Measurements from ENCODE around the gene FILIP1L.

FILIP1L gene

GRCh38 chr3:99850608-99851007, 263.7 kb downstream of the FILIP1L start:
- Histone ChIP-seq H3K9ac (no peak overlapping the region), H3K4me1 (peaks cover 6% of the 10 kb centered on the region), H3K79me2 (peaks cover 14% of the 10 kb centered on the region), H3K27ac (no peak overlapping the region), H2AFZ (no peak overlapping the region), H3K4me3 (ENCODE audit: low read depth, low read length) (no peak overlapping the region), H3K27me3 (ENCODE audit: control insufficient read depth, insufficient read depth, low read length) (no peaks in the 10 kb centered on the region), H3K9me3 (ENCODE audit: control insufficient read depth, low read length) (no peaks in the 10 kb centered on the region), H3K4me2 (ENCODE audit: low read length) (no peak overlapping the region), H3K36me3 (ENCODE audit: control insufficient read depth, insufficient read depth, low read length) (no peaks in the 10 kb centered on the region)
- TF ChIP-seq CTCF (IDR thresholded peaks at IDR 0.05), result no peak

- H2AFZ ChIP-seq, result no peak overlapping the region
- no peak overlapping the region for H3K4me3 ChIP-seq (ENCODE audit: low read depth, low read length)
- H3K9ac ChIP-seq, result no peak overlapping the region
- no peak overlapping the region for H3K27ac ChIP-seq
- H3K9me3 ChIP-seq (ENCODE audit: control insufficient read depth, low read length), result no peaks in the 10 kb centered on the region
- no peak for TF ChIP-seq CTCF (IDR thresholded peaks at IDR 0.05)
- H3K4me1 ChIP-seq, result peaks cover 21% of the 10 kb centered on the region
- H3K4me2 ChIP-seq (ENCODE audit: low read length), result no peak overlapping the region
- H3K79me2 ChIP-seq, result peaks cover 10% of the 10 kb centered on the region
- no peaks in the 10 kb centered on the region for H3K27me3 ChIP-seq (ENCODE audit: control insufficient read depth, insufficient read depth, low read length)
- no peaks in the 10 kb centered on the region for H3K36me3 ChIP-seq (ENCODE audit: control insufficient read depth, insufficient read depth, low read length)
Observed at GRCh38 chr3:99848433-99848832, 265.9 kb downstream of the FILIP1L start.

- H3K9ac ChIP-seq, result no peak overlapping the region
- H3K27ac ChIP-seq, result peak overlapping the region; percentile 55
- no peak overlapping the region for H3K4me3 ChIP-seq (ENCODE audit: low read depth, low read length)
- H3K36me3 ChIP-seq (ENCODE audit: control insufficient read depth, insufficient read depth, low read length), result no peaks in the 10 kb centered on the region
- TF ChIP-seq CTCF (IDR thresholded peaks at IDR 0.05), result no peak
- no peak overlapping the region for H2AFZ ChIP-seq
- no peaks in the 10 kb centered on the region for H3K27me3 ChIP-seq (ENCODE audit: control insufficient read depth, insufficient read depth, low read length)
- peaks cover 22% of the 10 kb centered on the region for H3K4me1 ChIP-seq
- no peaks in the 10 kb centered on the region for H3K9me3 ChIP-seq (ENCODE audit: control insufficient read depth, low read length)
- peaks cover 6% of the 10 kb centered on the region for H3K79me2 ChIP-seq
- H3K4me2 ChIP-seq (ENCODE audit: low read length), result no peak overlapping the region
Observed at GRCh38 chr3:99846477-99847160, 267.7 kb downstream of the FILIP1L start.

- H2AFZ ChIP-seq, result no peak overlapping the region
Observed at GRCh38 chr3:99845999-99846398, 268.3 kb downstream of the FILIP1L start.

More at GRCh38 chr3:99845999-99846398, 268.3 kb downstream of the FILIP1L start:
- no peaks in the 10 kb centered on the region for H3K36me3 ChIP-seq (ENCODE audit: control insufficient read depth, insufficient read depth, low read length)
- no peak overlapping the region for H3K4me3 ChIP-seq (ENCODE audit: low read depth, low read length)
- H3K9me3 ChIP-seq (ENCODE audit: control insufficient read depth, low read length), result no peaks in the 10 kb centered on the region
- no peak for TF ChIP-seq CTCF (IDR thresholded peaks at IDR 0.05)
- no peak overlapping the region for H3K4me2 ChIP-seq (ENCODE audit: low read length)
- no peaks in the 10 kb centered on the region for H3K27me3 ChIP-seq (ENCODE audit: control insufficient read depth, insufficient read depth, low read length)
- H3K4me1 ChIP-seq, result peaks cover 22% of the 10 kb centered on the region
- peaks cover 5% of the 10 kb centered on the region for H3K79me2 ChIP-seq
- H3K27ac ChIP-seq, result peak overlapping the region; percentile 55
- H3K9ac ChIP-seq, result no peak overlapping the region

Measured in parathyroid adenoma (tissue), 2 donors.